ENCODE data around the gene TRIM44. TPM values are rescaled to one million over a fixed set of nuclear protein-coding genes. Genes with fewer than 3 reads are reported as not detected.
"Not testable (repeated sequence)": the region's sequence is repeated elsewhere in the genome, so short reads cannot be mapped to it uniquely, and the experiment has no call there.

TRIM44 gene
- polyA plus RNA-seq, 2 donors: 3.1 to 6.2 TPM

DNA sequence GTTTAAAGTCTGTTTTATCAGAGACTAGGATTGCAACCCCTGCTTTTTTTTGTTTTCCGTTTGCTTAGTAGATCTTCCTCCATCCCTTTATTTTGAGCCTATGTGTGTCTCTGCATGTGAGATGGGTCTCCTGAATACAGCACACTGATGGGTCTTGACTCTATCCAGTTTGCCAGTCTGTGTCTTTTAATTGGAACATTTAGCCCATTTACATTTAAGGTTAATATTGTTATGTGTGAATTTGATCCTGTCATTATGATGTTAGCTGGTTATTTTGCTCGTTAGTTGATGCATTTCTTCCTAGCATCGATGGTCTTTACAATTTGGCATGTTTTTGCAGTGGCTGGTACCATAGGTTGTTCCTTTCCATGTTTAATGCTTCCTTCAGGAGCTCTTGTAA, 114.7 kb downstream of the TRIM44 start:
- H3K4me3 ChIP-seq (ENCODE audit: low read depth in 1 of 2, low read length in 2 of 2); H3K27ac ChIP-seq (ENCODE audit: low read depth in 2 of 2, low read length in 1 of 2); H3K36me3 ChIP-seq (ENCODE audit: control insufficient read depth in 2 of 2, insufficient read depth in 2 of 2, low read length in 1 of 2); H3K4me1 ChIP-seq (ENCODE audit: control insufficient read depth in 2 of 2, insufficient read depth in 2 of 2, low read length in 1 of 2); H3K27me3 ChIP-seq (ENCODE audit: control insufficient read depth in 1 of 2, insufficient read depth in 2 of 2, low read length in 2 of 2); H3K9me3 ChIP-seq (ENCODE audit: control insufficient read depth in 2 of 2, insufficient read depth in 1 of 2, low read depth in 1 of 2, low read length in 1 of 2): not testable (repeated sequence)
- WGBS, 2 donors: 93 to 99% methylated on average over 3 of the region's 3 CpGs

DNA sequence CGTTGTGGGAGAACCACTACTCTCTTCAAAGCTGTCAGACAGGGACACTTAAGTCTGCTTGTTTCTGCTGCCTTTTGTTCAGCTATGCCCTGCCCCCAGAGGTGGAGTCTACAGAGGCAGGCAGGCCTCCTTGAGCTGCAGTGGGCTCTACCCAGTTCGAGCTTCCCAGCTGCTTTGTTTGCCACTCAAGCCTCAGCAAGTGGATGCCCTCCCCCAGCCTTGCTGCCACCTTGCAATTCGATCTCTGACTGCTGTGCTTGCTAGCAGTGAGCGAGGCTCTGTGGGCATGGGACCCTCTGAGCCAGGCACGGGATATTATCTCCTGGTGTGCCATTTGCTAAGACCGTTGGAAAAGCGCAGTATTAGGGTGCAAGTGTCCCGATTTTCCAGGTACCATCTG, 116.4 kb downstream of the TRIM44 start:
- H3K4me1 ChIP-seq (ENCODE audit: control insufficient read depth in 2 of 2, insufficient read depth in 2 of 2, low read length in 1 of 2); H3K27ac ChIP-seq (ENCODE audit: low read depth in 2 of 2, low read length in 1 of 2); H3K36me3 ChIP-seq (ENCODE audit: control insufficient read depth in 2 of 2, insufficient read depth in 2 of 2, low read length in 1 of 2); H3K9me3 ChIP-seq (ENCODE audit: control insufficient read depth in 2 of 2, insufficient read depth in 1 of 2, low read depth in 1 of 2, low read length in 1 of 2); H3K27me3 ChIP-seq (ENCODE audit: control insufficient read depth in 1 of 2, insufficient read depth in 2 of 2, low read length in 2 of 2); H3K4me3 ChIP-seq (ENCODE audit: low read depth in 1 of 2, low read length in 2 of 2): not testable (repeated sequence)
- 95% methylated on average over 8 of the region's 8 CpGs for WGBS, 2 donors

DNA sequence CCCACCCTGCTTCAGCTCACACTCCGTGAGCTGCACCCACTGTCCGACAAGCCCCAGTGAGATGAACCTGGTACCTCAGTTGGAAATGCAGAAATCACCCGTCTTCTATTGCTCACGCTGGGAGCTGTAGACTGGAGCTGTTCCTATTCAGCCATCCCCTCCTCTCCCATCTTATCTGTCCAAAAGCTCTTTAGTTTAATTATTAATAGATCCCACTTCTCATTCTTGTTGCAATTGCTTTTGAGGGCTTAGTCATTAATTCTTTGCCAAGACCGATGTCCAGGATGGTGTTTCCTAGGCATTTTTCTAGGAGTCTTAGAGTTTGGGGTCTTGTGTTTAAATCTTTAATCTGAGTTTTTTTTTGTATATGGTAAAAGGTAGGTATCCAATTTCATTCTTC, 116.8 kb downstream of the TRIM44 start:
- Histone ChIP-seq H3K4me1 (ENCODE audit: control insufficient read depth in 2 of 2, insufficient read depth in 2 of 2, low read length in 1 of 2) (peaks cover 2% of the 10 kb centered on the region in 2 donors), H3K27me3 (ENCODE audit: control insufficient read depth in 1 of 2, insufficient read depth in 2 of 2, low read length in 2 of 2) (no peaks in the 10 kb centered on the region), H3K27ac (ENCODE audit: low read depth in 2 of 2, low read length in 1 of 2) (no peak overlapping the region), H3K4me3 (ENCODE audit: low read depth in 1 of 2, low read length in 2 of 2) (no peak overlapping the region), H3K9me3 (ENCODE audit: control insufficient read depth in 2 of 2, insufficient read depth in 1 of 2, low read depth in 1 of 2, low read length in 1 of 2) (no peaks in the 10 kb centered on the region), H3K36me3 (ENCODE audit: control insufficient read depth in 2 of 2, insufficient read depth in 2 of 2, low read length in 1 of 2) (no peaks in the 10 kb centered on the region)
- 96 to 97% methylated on average over 5 of the region's 5 CpGs for WGBS, 2 donors

DNA sequence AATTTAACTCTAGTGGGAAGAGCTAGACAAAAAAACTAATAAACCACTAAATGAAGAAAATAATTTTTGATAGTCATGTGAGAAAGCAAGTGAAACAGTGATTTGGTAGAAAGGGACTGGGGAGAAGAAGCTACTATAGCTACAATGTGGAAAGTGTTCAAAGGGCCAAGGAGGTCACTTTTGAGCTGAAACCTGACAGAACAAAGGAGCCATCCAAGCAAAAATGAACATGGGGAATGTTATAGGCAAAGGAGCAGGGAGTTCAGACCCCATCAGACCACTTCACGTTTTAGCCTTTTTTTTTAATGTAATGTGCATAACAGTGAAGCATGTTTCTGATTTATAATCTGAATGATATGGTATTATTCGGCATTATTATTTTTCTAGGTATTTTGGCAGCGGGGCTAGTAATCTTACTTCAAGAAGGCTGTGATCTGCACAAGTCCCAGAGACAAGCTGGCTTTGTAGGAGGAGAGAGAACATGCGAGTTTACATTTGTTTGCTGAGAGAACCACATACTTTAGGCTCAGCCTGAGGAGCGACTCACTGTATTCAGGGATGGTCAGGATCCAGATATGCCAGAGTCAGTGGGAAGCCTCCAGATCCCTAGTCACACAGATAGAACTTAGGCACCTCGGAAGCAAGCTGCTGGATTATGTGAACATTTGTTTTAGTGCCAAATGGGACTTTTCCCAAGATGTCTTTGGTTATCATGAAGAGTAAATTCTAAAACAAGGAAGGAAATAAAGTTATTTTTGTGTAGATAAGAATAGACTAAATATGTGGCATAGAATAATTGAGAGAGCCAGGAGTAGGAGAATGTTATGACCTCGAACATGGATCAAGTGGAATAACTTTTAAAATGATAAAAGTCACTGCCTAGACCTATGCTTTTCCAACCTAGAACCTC, 118.6 kb downstream of the TRIM44 start:
- Histone ChIP-seq H3K27me3 (ENCODE audit: control insufficient read depth in 1 of 2, insufficient read depth in 2 of 2, low read length in 2 of 2) (no peaks in the 10 kb centered on the region), H3K27ac (ENCODE audit: low read depth in 2 of 2, low read length in 1 of 2) (no peak overlapping the region), H3K9me3 (ENCODE audit: control insufficient read depth in 2 of 2, insufficient read depth in 1 of 2, low read depth in 1 of 2, low read length in 1 of 2) (no peaks in the 10 kb centered on the region), H3K4me3 (ENCODE audit: low read depth in 1 of 2, low read length in 2 of 2) (no peak overlapping the region), H3K36me3 (ENCODE audit: control insufficient read depth in 2 of 2, insufficient read depth in 2 of 2, low read length in 1 of 2) (no peaks in the 10 kb centered on the region), H3K4me1 (ENCODE audit: control insufficient read depth in 2 of 2, insufficient read depth in 2 of 2, low read length in 1 of 2) (peaks cover 2% of the 10 kb centered on the region in 2 donors)
- 61 to 67% methylated on average over 7 of the region's 7 CpGs for WGBS, 2 donors

DNA sequence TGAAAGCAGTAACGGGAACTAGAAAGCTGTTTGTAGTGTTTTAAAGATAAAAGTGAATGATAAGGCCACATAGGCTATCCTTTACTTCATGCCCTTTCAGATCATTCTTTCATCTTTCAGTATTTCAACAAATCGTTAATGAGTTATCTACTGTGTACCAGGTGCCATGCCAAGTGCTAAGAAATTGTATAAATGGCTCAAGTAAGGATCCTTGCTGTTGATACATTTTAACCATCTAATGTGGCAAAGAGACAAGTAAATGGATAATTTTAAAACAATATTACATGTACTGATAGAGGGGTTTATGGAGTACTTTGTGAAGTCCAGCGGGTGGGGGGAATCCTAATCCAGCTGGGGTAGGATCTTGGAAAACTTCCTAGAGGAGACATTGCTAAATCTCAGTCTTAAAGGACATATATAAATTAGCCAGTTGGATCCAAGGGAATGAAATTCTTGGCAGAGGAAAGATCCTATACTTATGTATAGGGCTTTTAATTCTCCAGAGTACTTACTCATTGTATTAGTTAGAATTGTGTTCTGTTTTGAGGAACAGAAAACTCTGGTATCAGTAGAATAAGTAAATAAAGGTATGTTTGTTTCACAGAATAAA, 119.4 kb downstream of the TRIM44 start:
- H3K27me3 ChIP-seq (ENCODE audit: control insufficient read depth in 1 of 2, insufficient read depth in 2 of 2, low read length in 2 of 2): no peaks in the 10 kb centered on the region
- no peak overlapping the region for H3K4me3 ChIP-seq (ENCODE audit: low read depth in 1 of 2, low read length in 2 of 2)
- H3K9me3 ChIP-seq (ENCODE audit: control insufficient read depth in 2 of 2, insufficient read depth in 1 of 2, low read depth in 1 of 2, low read length in 1 of 2): no peaks in the 10 kb centered on the region
- no peak overlapping the region for H3K27ac ChIP-seq (ENCODE audit: low read depth in 2 of 2, low read length in 1 of 2)
- peaks cover 0 to 3% of the 10 kb centered on the region in 2 donors for H3K36me3 ChIP-seq (ENCODE audit: control insufficient read depth in 2 of 2, insufficient read depth in 2 of 2, low read length in 1 of 2)
- H3K4me1 ChIP-seq (ENCODE audit: control insufficient read depth in 2 of 2, insufficient read depth in 2 of 2, low read length in 1 of 2): peaks cover 2 to 3% of the 10 kb centered on the region in 2 donors
- 76 to 91% methylated on average over 3 of the region's 3 CpGs for WGBS, 2 donors

DNA sequence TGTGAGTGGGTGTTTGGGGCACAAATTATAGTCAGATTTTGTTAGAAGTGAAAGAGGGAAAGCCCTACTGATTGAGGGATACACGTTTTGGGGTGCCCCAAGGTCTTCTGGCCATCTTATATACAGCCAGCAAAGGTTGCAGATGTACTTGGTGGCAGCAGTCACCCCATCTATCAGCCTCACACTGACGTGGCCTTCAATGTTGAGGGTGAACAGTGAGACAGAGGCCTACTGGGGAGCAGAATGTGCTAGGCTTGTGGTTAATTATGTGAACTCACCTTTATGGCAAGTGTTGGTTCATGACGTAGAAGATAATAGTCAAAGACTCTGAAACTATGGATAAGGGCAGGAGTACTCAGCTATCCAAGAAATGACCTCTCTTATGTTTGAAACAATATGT, 121.2 kb downstream of the TRIM44 start:
- no peak overlapping the region for H3K4me3 ChIP-seq (ENCODE audit: low read depth in 1 of 2, low read length in 2 of 2)
- no peaks in the 10 kb centered on the region for H3K27me3 ChIP-seq (ENCODE audit: control insufficient read depth in 1 of 2, insufficient read depth in 2 of 2, low read length in 2 of 2)
- H3K36me3 ChIP-seq (ENCODE audit: control insufficient read depth in 2 of 2, insufficient read depth in 2 of 2, low read length in 1 of 2): peaks cover 0 to 4% of the 10 kb centered on the region in 2 donors
- peaks cover 4 to 9% of the 10 kb centered on the region in 2 donors for H3K4me1 ChIP-seq (ENCODE audit: control insufficient read depth in 2 of 2, insufficient read depth in 2 of 2, low read length in 1 of 2)
- H3K9me3 ChIP-seq (ENCODE audit: control insufficient read depth in 2 of 2, insufficient read depth in 1 of 2, low read depth in 1 of 2, low read length in 1 of 2): no peaks in the 10 kb centered on the region
- H3K27ac ChIP-seq (ENCODE audit: low read depth in 2 of 2, low read length in 1 of 2): no peak overlapping the region
- 79 to 86% methylated on average over 3 of the region's 3 CpGs for WGBS, 2 donors

DNA sequence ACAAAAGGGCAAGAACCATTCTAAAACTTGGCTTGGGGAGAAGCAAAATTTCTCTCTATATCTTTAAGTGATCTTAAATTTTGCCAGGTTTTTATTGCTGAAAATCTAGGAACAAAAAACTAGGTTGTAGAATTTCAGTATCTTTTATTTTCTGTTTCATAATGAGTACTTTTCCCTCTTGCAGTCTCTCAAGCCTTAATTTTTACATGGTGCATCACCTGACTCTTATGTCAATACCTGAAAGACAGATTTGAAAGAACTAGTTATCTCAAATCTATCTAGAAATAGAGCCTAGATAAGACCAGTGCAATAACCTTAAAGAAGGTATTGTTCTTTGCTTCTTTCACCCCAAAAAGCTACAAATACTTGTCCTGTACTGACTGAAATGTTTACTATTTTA, 122.1 kb downstream of the TRIM44 start:
- Histone ChIP-seq H3K27ac (ENCODE audit: low read depth in 2 of 2, low read length in 1 of 2) (no peak overlapping the region), H3K36me3 (ENCODE audit: control insufficient read depth in 2 of 2, insufficient read depth in 2 of 2, low read length in 1 of 2) (peaks cover 0 to 4% of the 10 kb centered on the region in 2 donors), H3K4me3 (ENCODE audit: low read depth in 1 of 2, low read length in 2 of 2) (no peak overlapping the region), H3K4me1 (ENCODE audit: control insufficient read depth in 2 of 2, insufficient read depth in 2 of 2, low read length in 1 of 2) (peaks cover 4 to 9% of the 10 kb centered on the region in 2 donors), H3K27me3 (ENCODE audit: control insufficient read depth in 1 of 2, insufficient read depth in 2 of 2, low read length in 2 of 2) (no peaks in the 10 kb centered on the region), H3K9me3 (ENCODE audit: control insufficient read depth in 2 of 2, insufficient read depth in 1 of 2, low read depth in 1 of 2, low read length in 1 of 2) (no peaks in the 10 kb centered on the region)

DNA sequence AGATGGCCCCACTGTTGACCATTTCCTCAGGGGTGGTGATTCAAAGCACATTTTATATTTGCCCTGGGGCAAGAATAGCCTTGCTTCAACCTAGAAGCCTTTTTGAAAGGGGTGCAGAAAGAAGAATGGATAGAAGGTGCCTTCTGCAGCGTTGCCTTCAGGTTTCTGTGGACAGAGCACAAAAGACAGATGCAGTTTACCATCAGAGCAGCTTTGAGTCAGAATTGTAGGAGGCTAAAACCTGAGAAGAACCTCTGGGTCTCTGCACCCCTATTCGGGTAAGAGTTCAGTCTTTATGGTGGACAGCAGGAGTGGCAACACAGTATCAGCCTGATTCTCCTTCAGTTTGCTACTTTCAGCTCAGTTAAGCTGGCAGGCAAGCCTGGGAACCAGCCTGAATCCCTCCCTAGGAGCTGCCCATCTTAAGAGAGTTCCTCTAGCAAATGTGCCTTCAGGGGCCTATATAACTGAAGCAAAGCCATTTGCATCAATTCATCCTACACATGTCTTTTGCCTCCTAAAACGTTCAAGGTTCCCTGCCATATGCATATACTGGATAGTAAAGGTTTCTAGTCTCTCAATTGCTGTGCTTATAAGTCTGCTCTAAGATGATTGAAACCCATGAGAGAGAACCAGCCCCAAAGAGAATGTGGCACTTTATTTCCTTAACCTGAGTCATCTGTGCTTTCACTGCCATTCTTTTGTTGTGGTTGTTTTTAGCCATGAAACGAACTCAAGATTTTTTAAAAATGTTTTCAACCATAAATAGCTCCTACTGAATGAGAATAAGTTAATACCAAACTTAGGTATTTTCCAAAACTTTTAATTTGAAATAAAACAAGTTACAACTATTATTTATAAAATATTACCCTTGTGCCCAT, 123.0 kb downstream of the TRIM44 start:
- Histone ChIP-seq H3K27ac (ENCODE audit: low read depth in 2 of 2, low read length in 1 of 2) (no peak overlapping the region), H3K36me3 (ENCODE audit: control insufficient read depth in 2 of 2, insufficient read depth in 2 of 2, low read length in 1 of 2) (peaks cover 0 to 4% of the 10 kb centered on the region in 2 donors), H3K27me3 (ENCODE audit: control insufficient read depth in 1 of 2, insufficient read depth in 2 of 2, low read length in 2 of 2) (no peaks in the 10 kb centered on the region), H3K4me3 (ENCODE audit: low read depth in 1 of 2, low read length in 2 of 2) (no peak overlapping the region), H3K4me1 (ENCODE audit: control insufficient read depth in 2 of 2, insufficient read depth in 2 of 2, low read length in 1 of 2) (peaks cover 4 to 9% of the 10 kb centered on the region in 2 donors), H3K9me3 (ENCODE audit: control insufficient read depth in 2 of 2, insufficient read depth in 1 of 2, low read depth in 1 of 2, low read length in 1 of 2) (no peaks in the 10 kb centered on the region)
- 57 to 59% methylated on average over 4 of the region's 4 CpGs for WGBS, 2 donors

DNA sequence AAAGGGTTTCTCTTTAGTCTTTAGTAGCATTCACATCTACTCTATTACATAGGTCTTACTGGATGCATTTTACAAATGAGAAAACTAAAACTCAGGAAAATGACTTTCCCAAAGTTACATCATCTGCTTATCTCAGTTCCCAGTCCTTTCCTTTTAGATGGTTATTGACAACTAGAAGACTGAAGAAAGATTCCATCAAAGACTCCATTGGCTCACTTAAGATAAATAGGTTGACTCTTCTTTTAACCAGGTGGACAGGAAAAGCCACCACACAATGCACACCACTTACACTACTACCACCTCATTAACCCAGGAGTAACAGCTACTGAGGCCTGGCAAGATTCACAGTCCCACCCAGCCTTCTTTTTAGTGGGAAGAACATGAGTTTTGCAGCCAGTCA, 123.6 kb downstream of the TRIM44 start:
- Histone ChIP-seq H3K27ac (ENCODE audit: low read depth in 2 of 2, low read length in 1 of 2) (no peak overlapping the region), H3K4me1 (ENCODE audit: control insufficient read depth in 2 of 2, insufficient read depth in 2 of 2, low read length in 1 of 2) (peaks cover 2 to 9% of the 10 kb centered on the region in 2 donors), H3K4me3 (ENCODE audit: low read depth in 1 of 2, low read length in 2 of 2) (no peak overlapping the region), H3K36me3 (ENCODE audit: control insufficient read depth in 2 of 2, insufficient read depth in 2 of 2, low read length in 1 of 2) (peaks cover 0 to 4% of the 10 kb centered on the region in 2 donors), H3K27me3 (ENCODE audit: control insufficient read depth in 1 of 2, insufficient read depth in 2 of 2, low read length in 2 of 2) (no peaks in the 10 kb centered on the region), H3K9me3 (ENCODE audit: control insufficient read depth in 2 of 2, insufficient read depth in 1 of 2, low read depth in 1 of 2, low read length in 1 of 2) (no peaks in the 10 kb centered on the region)
